H1 (cell line): ENCODE results near the gene GIN1. TPM values are rescaled to one million over a fixed set of nuclear protein-coding genes. Genes with fewer than 3 reads are reported as not detected.

Experiments used
- CTCF ChIA-PET: fragments of 300-600 bp; sonication (Branson Sonifier 250); formaldehyde crosslinking; loops from one replicate; lab custom pipeline; 2021; ENCODE audit not compliant: partially characterized antibody; lab: Charles Lee
- POLR2A ChIA-PET: fragments of 300-600 bp; sonication (Branson Sonifier 250); formaldehyde crosslinking; loops from one replicate; lab custom pipeline; 2021; ENCODE audit warnings: inconsistent platforms; ENCODE audit not compliant: partially characterized antibody; lab: Charles Lee
- DNase-seq, 2 experiments: peaks; one replicate each; pipeline versions ENCODE4 v3.0.0 to v3.0.0-alpha.2; 2010 to 2022; ENCODE audit warnings: low spot score in 2 of 2, low read depth in 1 of 2, mixed read lengths in 1 of 2
- FAIRE-seq: peaks from 2 replicates; lab custom pipeline; 2011; peaks lifted over from hg19 to GRCh38; lab: Jason Lieb, UNC
- H2AFZ ChIP-seq: 2 replicates; pipeline ENCODE4 v1.8.1; 2012; ENCODE audit warnings: low read length, inconsistent platforms
- H2AK5ac ChIP-seq: 2 replicates; pipeline ENCODE4 v1.6.1; 2013; ENCODE audit warnings: low read depth, low read length
- H2BK120ac ChIP-seq: replicated peaks from 2 replicates; pipeline ENCODE3; 2013; ENCODE audit warnings: low read depth, low read length, inconsistent platforms
- H2BK12ac ChIP-seq: 2 replicates; pipeline ENCODE4 v1.6.1; 2013; ENCODE audit warnings: low read depth, low read length
- H2BK15ac ChIP-seq: 2 replicates; pipeline ENCODE4 v1.6.1; 2013; ENCODE audit warnings: low read length
- H2BK20ac ChIP-seq: 2 replicates; pipeline ENCODE4 v1.6.1; 2013; ENCODE audit warnings: low read length
- H2BK5ac ChIP-seq: 2 replicates; pipeline ENCODE4 v1.6.1; 2013; ENCODE audit warnings: low read depth, low read length
- H3K14ac ChIP-seq: 2 replicates; pipeline ENCODE4 v1.6.1; 2013; ENCODE audit warnings: inconsistent platforms; ENCODE audit not compliant: insufficient read length
- H3K18ac ChIP-seq: 2 replicates; pipeline ENCODE4 v1.6.1; 2013; ENCODE audit warnings: low read length; ENCODE audit errors: extremely low read depth
- H3K23ac ChIP-seq: 2 replicates; pipeline ENCODE4 v1.6.1; 2013; ENCODE audit warnings: inconsistent platforms; ENCODE audit not compliant: insufficient read length
- H3K23me2 ChIP-seq: 2 replicates; pipeline ENCODE4 v1.6.1; 2013; ENCODE audit warnings: low read depth, low read length
- H3K27ac ChIP-seq: 2 replicates; pipeline ENCODE4 v1.6.1; 2011; ENCODE audit warnings: low read depth, low read length, inconsistent platforms
- H3K27me3 ChIP-seq, 4 experiments: replicated peaks in 1 of 4; 1 replicate in 1 of 4; 2 replicates in 3 of 4; pipeline versions ENCODE4 v1.6.1 to v1.8.1; 2011 to 2013; ENCODE audit warnings: low read length in 3 of 4, mild to moderate bottlenecking in 3 of 4, inconsistent platforms in 2 of 4, mixed read lengths in 2 of 4, moderate library complexity in 1 of 4; ENCODE audit not compliant: control insufficient read depth in 3 of 4, insufficient read depth in 3 of 4; ENCODE audit errors: extremely low read depth in 1 of 4
- H3K36me3 ChIP-seq, 4 experiments: 2 replicates each; pipeline versions ENCODE4 v1.6.1 to v1.8.1; 2011 to 2013; ENCODE audit warnings: mild to moderate bottlenecking in 4 of 4, low read length in 3 of 4, moderate library complexity in 2 of 4, control low read depth in 1 of 4, inconsistent platforms in 1 of 4; ENCODE audit not compliant: insufficient read depth in 4 of 4, control insufficient read depth in 2 of 4
- H3K4ac ChIP-seq: replicated peaks from 2 replicates; pipeline ENCODE3; 2013; ENCODE audit warnings: low read length, low read depth, mixed read lengths, inconsistent platforms; ENCODE audit not compliant: insufficient read length
- H3K4me1 ChIP-seq, 4 experiments: replicated peaks in 1 of 4; 1 replicate in 1 of 4; 2 replicates in 3 of 4; pipeline versions ENCODE4 v1.6.1 to v1.8.1; 2011 to 2013; ENCODE audit warnings: low read length in 3 of 4, inconsistent platforms in 2 of 4, mixed read lengths in 1 of 4; ENCODE audit not compliant: insufficient read depth in 4 of 4, control insufficient read depth in 3 of 4
- H3K4me2 ChIP-seq, 2 experiments: 2 replicates each; pipeline versions ENCODE4 v1.6.1 to v1.8.1; 2011 to 2013; ENCODE audit warnings: low read depth in 2 of 2, low read length in 2 of 2, control low read depth in 1 of 2, inconsistent platforms in 1 of 2, mild to moderate bottlenecking in 1 of 2; ENCODE audit not compliant: insufficient read depth in 1 of 2
- H3K4me3 ChIP-seq, 4 experiments: fragments of 200-600, 300-600 bp in 1 of 4; sonication (generic), shearing (Covaris generic), sonication (Bioruptor Twin) in 1 of 4; 2 replicates each; pipeline versions ENCODE4 v1.5.1 to v1.8.1; 2011 to 2016; ENCODE audit warnings: low read length in 4 of 4, low read depth in 3 of 4, control low read depth in 2 of 4, inconsistent platforms in 2 of 4, mild to moderate bottlenecking in 2 of 4, mixed read lengths in 1 of 4, moderate library complexity in 1 of 4; ENCODE audit not compliant: insufficient read depth in 2 of 4; ENCODE audit errors: extremely low read depth in 1 of 4
- H3K56ac ChIP-seq: replicated peaks from 2 replicates; pipeline ENCODE3; 2013; ENCODE audit warnings: low read depth, mild to moderate bottlenecking, mixed read lengths, low read length, inconsistent platforms; ENCODE audit not compliant: insufficient read length
- H3K79me1 ChIP-seq: 2 replicates; pipeline ENCODE4 v1.6.1; 2013; ENCODE audit warnings: low read depth, low read length, control low read depth
- H3K79me2 ChIP-seq, 2 experiments: 2 replicates each; pipeline versions ENCODE4 v1.6.1 to v1.8.1; 2012 to 2013; ENCODE audit warnings: low read length in 2 of 2, mild to moderate bottlenecking in 2 of 2, inconsistent platforms in 1 of 2; ENCODE audit not compliant: insufficient read depth in 2 of 2, control insufficient read depth in 1 of 2
- H3K9ac ChIP-seq, 4 experiments: replicated peaks in 1 of 4; 1 replicate in 1 of 4; 2 replicates in 3 of 4; pipeline versions ENCODE4 v1.6.1 to v1.8.1; 2011 to 2013; ENCODE audit warnings: low read depth in 3 of 4, low read length in 3 of 4, control low read depth in 2 of 4, mild to moderate bottlenecking in 2 of 4, moderate library complexity in 2 of 4, inconsistent platforms in 1 of 4; ENCODE audit errors: extremely low read depth in 1 of 4
- H3K9me3 ChIP-seq, 2 experiments: 2 replicates each; pipeline versions ENCODE4 v1.6.1 to v1.8.1; 2012 to 2013; ENCODE audit warnings: mild to moderate bottlenecking in 2 of 2, moderate library complexity in 2 of 2, control low read depth in 1 of 2, inconsistent platforms in 1 of 2, low read depth in 1 of 2, low read length in 1 of 2, mixed read lengths in 1 of 2; ENCODE audit not compliant: insufficient read depth in 2 of 2
- H4K20me1 ChIP-seq, 2 experiments: replicated peaks in 1 of 2; 2 replicates each; pipeline versions ENCODE3 to v1.8.1; 2011 to 2013; ENCODE audit warnings: inconsistent platforms in 2 of 2, low read length in 2 of 2, mild to moderate bottlenecking in 1 of 2; ENCODE audit not compliant: insufficient read depth in 2 of 2, control insufficient read depth in 1 of 2
- H4K5ac ChIP-seq: 2 replicates; pipeline ENCODE4 v1.6.1; 2013; ENCODE audit warnings: low read length, low read depth, mixed read lengths, inconsistent platforms; ENCODE audit not compliant: insufficient read length
- H4K8ac ChIP-seq: 2 replicates; pipeline ENCODE4 v1.8.0; 2013; ENCODE audit warnings: mild to moderate bottlenecking, moderate library complexity, low read length, inconsistent platforms; ENCODE audit not compliant: insufficient read depth; ENCODE audit errors: extremely low read depth
- H4K91ac ChIP-seq: replicated peaks from 2 replicates; pipeline ENCODE3; 2013; ENCODE audit warnings: low read length, mixed read lengths, inconsistent platforms; ENCODE audit not compliant: insufficient read length
- ASH2L ChIP-seq: fragments of 200-600, 300-600 bp; sonication (generic); IDR thresholded peaks from one replicate; pipeline ENCODE4 v1.7.1; 2017; ENCODE audit warnings: low read length
- RAD21 ChIP-seq, 2 experiments: IDR thresholded peaks in 1 of 2; conservative IDR thresholded peaks in 1 of 2; 2 replicates each; pipeline ENCODE4 v1.6.1; 2011; ENCODE audit warnings: low read depth in 2 of 2, low read length in 2 of 2, improper control_type of control experiment in 1 of 2, inconsistent platforms in 1 of 2, mild to moderate bottlenecking in 1 of 2, moderate library complexity in 1 of 2
- RNF2 ChIP-seq: fragments of 200-900, 300-1000 bp; sonication (generic); IDR thresholded peaks from 2 replicates; pipeline ENCODE4 v1.7.1; 2016; ENCODE audit warnings: borderline replicate concordance, low read depth, mild to moderate bottlenecking, antibody characterized with exemption, low read length; ENCODE audit not compliant: poor library complexity, severe bottlenecking; ENCODE audit errors: missing control alignments
- SIN3A ChIP-seq, 2 experiments: IDR thresholded peaks in 1 of 2; conservative IDR thresholded peaks in 1 of 2; 2 replicates each; pipeline ENCODE4 v1.6.1; 2011 to 2012; ENCODE audit warnings: low read length in 2 of 2, improper control_type of control experiment in 1 of 2, low read depth in 1 of 2, mild to moderate bottlenecking in 1 of 2
- TEAD4 ChIP-seq: IDR thresholded peaks from 2 replicates; pipeline ENCODE4 v1.6.1; 2012; ENCODE audit warnings: low read depth, low read length, inconsistent platforms, mixed read lengths
- WGBS, 2 experiments: shearing (Covaris generic) in 1 of 2; methylation state at CpG; one replicate each; pipeline versions ENCODE4 v1.1.6 to v1.1.7; 2013 to 2015; ENCODE audit warnings: low lambda C conversion rate in 2 of 2, mixed read lengths in 2 of 2, inconsistent platforms in 1 of 2, low coverage in 1 of 2, missing lambda C conversion rate in 1 of 2; ENCODE audit not compliant: insufficient replicate concordance in 2 of 2, insufficient coverage in 1 of 2, insufficient read length in 1 of 2; ENCODE audit errors: extremely low coverage in 1 of 2, missing lambda C conversion rate in 1 of 2; 5-methylcytosine and 5-hydroxymethylcytosine counted together
- polyA plus RNA-seq, 7 experiments: library from polyadenylated mRNA; depleted of rRNA in 3 of 7; stranded (reverse) in 5 of 7; unstranded in 2 of 7; fragments of >200 nt in 5 of 7; fragments of 200-250 nt in 2 of 7; gene quantifications; 1 replicate in 5 of 7; 2 replicates in 1 of 7; 4 replicates in 1 of 7; pipeline versions ENCODE4 v1.2.1 to v1.2.3, GENCODE V29; 2011 to 2013; ENCODE audit warnings: missing spikeins in 2 of 7, mixed read lengths in 2 of 7
- total RNA-seq: library from RNA; stranded (reverse); fragmentation: NEBNext Ultra II Directional; extraction: Animal tissue kit (Norgen Biotek cat#: 25700); gene quantifications from 2 replicates; pipeline ENCODE4 v1.2.1, GENCODE V29; 2021
- TF ChIP-seq, protein P1 (sequence below), 3 experiments: IDR thresholded peaks; 1 replicate in 2 of 3; 2 replicates in 1 of 3; pipeline versions ENCODE4 v1.5.1 to v1.6.1; 2011; ENCODE audit warnings: low read length in 3 of 3, mild to moderate bottlenecking in 3 of 3, inconsistent platforms in 2 of 3, low read depth in 1 of 3, moderate library complexity in 1 of 3; ENCODE audit not compliant: insufficient read depth in 1 of 3; ENCODE audit errors: control extremely low read depth in 1 of 3

The GIN1 gene
- total and polyA plus RNA-seq, 2 of the 8 experiments (the other 6 are each of a cell fraction or from before 2014, with no cell fraction given) = 1.9 to 7.1 TPM

DNA sequence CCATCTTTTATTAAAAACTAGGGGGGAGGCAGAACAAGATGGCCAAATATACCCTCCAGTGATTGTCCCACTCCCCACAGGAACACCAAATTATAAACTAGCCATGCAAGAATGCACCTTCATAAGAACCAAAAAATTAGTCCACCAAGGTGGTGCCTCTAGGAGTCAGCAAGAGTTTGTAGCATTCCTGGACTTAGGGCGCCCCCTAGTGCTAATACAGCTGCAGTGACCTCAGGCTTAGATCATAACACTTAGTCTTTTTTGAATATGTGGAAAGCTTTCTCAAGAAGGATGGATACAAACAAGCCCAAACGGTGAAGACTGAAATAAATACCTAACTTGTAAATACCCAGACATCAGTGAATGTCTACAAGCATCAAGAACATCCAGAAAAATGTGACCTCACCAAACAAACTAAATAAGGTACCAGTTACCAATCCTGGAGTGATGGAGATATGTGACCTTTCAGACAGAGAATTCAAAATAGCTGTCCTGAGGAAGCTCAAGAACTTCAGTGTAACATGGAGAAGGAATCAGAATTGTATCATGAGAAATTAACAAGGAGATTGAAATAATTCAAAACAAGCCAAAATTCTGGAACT lies 19.4 kb upstream of the GIN1 start:
- Histone ChIP-seq H4K5ac (no peak overlapping the region), H3K14ac (no peak overlapping the region), H3K27me3 (no peaks in the 10 kb centered on the region), H3K23ac (no peak overlapping the region), H2BK20ac (no peak overlapping the region), H3K23me2 (no peaks in the 10 kb centered on the region), H3K4me3 (no peak overlapping the region), H2BK15ac (no peak overlapping the region), H4K20me1 (peaks cover 0 to 2% of the 10 kb centered on the region in 2 experiments), H2AK5ac (no peak overlapping the region), H3K4me1 (no peaks in the 10 kb centered on the region), H2BK120ac (no peak overlapping the region), H2BK5ac (no peak overlapping the region), H4K91ac (no peak overlapping the region), H2BK12ac (no peak overlapping the region), H4K8ac (no peak overlapping the region), H3K18ac (no peak overlapping the region), H3K27ac (no peak overlapping the region), H3K79me1 (no peaks in the 10 kb centered on the region), H3K9ac (no peak overlapping the region), H3K9me3 (peaks cover 0 to 5% of the 10 kb centered on the region in 2 experiments; a peak in 1 of 4 replicates), H3K79me2 (no peaks in the 10 kb centered on the region), H3K36me3 (peaks cover 0 to 6% (median 0%) of the 10 kb centered on the region in 4 experiments; a peak in 1 of 8 replicates), H3K4ac (no peak overlapping the region), H3K4me2 (no peak overlapping the region), H3K56ac (no peak overlapping the region), H2AFZ (no peak overlapping the region)
- peak; percentile 62 for FAIRE-seq
- ChIA-PET CTCF (interaction anchor here (0.6 to 4.1 kb wide), 39 partner anchors 11 to 688 kb away, joined by 3 to 22 read pairs (median 4); partner anchors contain the start of genes GIN1 and PPIP5K2), POLR2A (interaction anchor here (0.9 to 1.4 kb wide), 2 partner anchors 19 kb away, joined by 4 to 5 read pairs; partner anchors contain the start of genes GIN1 and PPIP5K2)
- TF ChIP-seq, protein P1, sequence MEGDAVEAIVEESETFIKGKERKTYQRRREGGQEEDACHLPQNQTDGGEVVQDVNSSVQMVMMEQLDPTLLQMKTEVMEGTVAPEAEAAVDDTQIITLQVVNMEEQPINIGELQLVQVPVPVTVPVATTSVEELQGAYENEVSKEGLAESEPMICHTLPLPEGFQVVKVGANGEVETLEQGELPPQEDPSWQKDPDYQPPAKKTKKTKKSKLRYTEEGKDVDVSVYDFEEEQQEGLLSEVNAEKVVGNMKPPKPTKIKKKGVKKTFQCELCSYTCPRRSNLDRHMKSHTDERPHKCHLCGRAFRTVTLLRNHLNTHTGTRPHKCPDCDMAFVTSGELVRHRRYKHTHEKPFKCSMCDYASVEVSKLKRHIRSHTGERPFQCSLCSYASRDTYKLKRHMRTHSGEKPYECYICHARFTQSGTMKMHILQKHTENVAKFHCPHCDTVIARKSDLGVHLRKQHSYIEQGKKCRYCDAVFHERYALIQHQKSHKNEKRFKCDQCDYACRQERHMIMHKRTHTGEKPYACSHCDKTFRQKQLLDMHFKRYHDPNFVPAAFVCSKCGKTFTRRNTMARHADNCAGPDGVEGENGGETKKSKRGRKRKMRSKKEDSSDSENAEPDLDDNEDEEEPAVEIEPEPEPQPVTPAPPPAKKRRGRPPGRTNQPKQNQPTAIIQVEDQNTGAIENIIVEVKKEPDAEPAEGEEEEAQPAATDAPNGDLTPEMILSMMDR (IDR thresholded peaks at IDR 0.05; ENCODE audit: control extremely low read depth in 1 of 3, insufficient read depth in 1 of 3, low read depth in 1 of 3, low read length in 3 of 3) = peak; percentile 20 to 92 (median 88)
- TF ChIP-seq RAD21 (IDR thresholded peaks at IDR 0.05 in 1 of 2, conservative IDR thresholded peaks at IDR 0.05 in 1 of 2; ENCODE audit: low read depth in 2 of 2, low read length in 2 of 2) (peak; percentile 98), SIN3A (conservative IDR thresholded peaks at IDR 0.05 in 1 of 2, IDR thresholded peaks at IDR 0.05 in 1 of 2; ENCODE audit: low read depth in 1 of 2, low read length in 2 of 2) (no peak), ASH2L (no peak), TEAD4 (peak; percentile 56; the same call in 1 of the 2 replicates), RNF2 (no peak)
- WGBS, 2 experiments = 9% methylated on average over 2 of the region's 2 CpGs; no CpG with 5 or more reads in 1 of the 2 experiments
- DNase-seq = peak in 1 of 2 experiments; percentile 81
